ENCODE measurements around the gene KLHL12. TPM values are rescaled to one million over a fixed set of nuclear protein-coding genes. Genes with fewer than 3 reads are reported as not detected.

The KLHL12 gene
- total RNA-seq, 1 experiment from 2014 or later, result 52.4 TPM

GRCh38 chr1:202966006-202966898 lies 39.2 kb upstream of the KLHL12 start:
- Histone ChIP-seq H2AFZ (ENCODE audit: low read length) (peak overlapping the region; percentile 98), H3K4me3 (ENCODE audit: low read length) (peak overlapping the region; percentile 100), H3K4me1 (ENCODE audit: low read length) (peaks cover 33% of the 10 kb centered on the region), H3K9ac (ENCODE audit: low read length) (peak overlapping the region; percentile 95), H3K4me2 (ENCODE audit: low read depth, low read length, poor library complexity, severe bottlenecking) (peak overlapping the region; percentile 77), H3K9me2 (replicated peaks; ENCODE audit: insufficient read depth, low read length) (no peaks in the 10 kb centered on the region), H3K79me2 (ENCODE audit: low read length) (peaks cover 13% of the 10 kb centered on the region), H3K27ac (ENCODE audit: low read length) (no peak overlapping the region), H3K9me3 (ENCODE audit: low read length) (no peaks in the 10 kb centered on the region), H4K20me1 (ENCODE audit: insufficient read depth, low read depth, low read length) (no peaks in the 10 kb centered on the region), H3K36me3 (ENCODE audit: insufficient read depth, low read length) (no peaks in the 10 kb centered on the region), H3K27me3 (ENCODE audit: low read length) (no peaks in the 10 kb centered on the region)
- no peak for DNase-seq

- no peak for DNase-seq
- H3K9ac ChIP-seq (ENCODE audit: low read length), result 0 out of 2 replicates have a peak overlapping the region, but pooled peaks have one; percentile 95
- no peak overlapping the region for H2AFZ ChIP-seq (ENCODE audit: low read length)
- H3K27ac ChIP-seq (ENCODE audit: low read length), result no peak overlapping the region
- H3K79me2 ChIP-seq (ENCODE audit: low read length), result peaks cover 13% of the 10 kb centered on the region
- no peak overlapping the region for H3K4me3 ChIP-seq (ENCODE audit: low read length)
- H3K9me2 ChIP-seq (replicated peaks; ENCODE audit: insufficient read depth, low read length), result no peaks in the 10 kb centered on the region
- H3K4me1 ChIP-seq (ENCODE audit: low read length), result peaks cover 33% of the 10 kb centered on the region
- H3K9me3 ChIP-seq (ENCODE audit: low read length), result no peaks in the 10 kb centered on the region
- H3K36me3 ChIP-seq (ENCODE audit: insufficient read depth, low read length), result no peaks in the 10 kb centered on the region
- H3K4me2 ChIP-seq (ENCODE audit: low read depth, low read length, poor library complexity, severe bottlenecking), result no peak overlapping the region
- no peaks in the 10 kb centered on the region for H4K20me1 ChIP-seq (ENCODE audit: insufficient read depth, low read depth, low read length)
- no peaks in the 10 kb centered on the region for H3K27me3 ChIP-seq (ENCODE audit: low read length)
Observed at GRCh38 chr1:202965422-202965821, 38.4 kb upstream of the KLHL12 start.

- no peak for DNase-seq
- Histone ChIP-seq H3K9me3 (ENCODE audit: low read length) (no peaks in the 10 kb centered on the region), H2AFZ (ENCODE audit: low read length) (no peak overlapping the region), H3K36me3 (ENCODE audit: insufficient read depth, low read length) (no peaks in the 10 kb centered on the region), H4K20me1 (ENCODE audit: insufficient read depth, low read depth, low read length) (no peaks in the 10 kb centered on the region), H3K4me3 (ENCODE audit: low read length) (no peak overlapping the region), H3K27ac (ENCODE audit: low read length) (no peak overlapping the region), H3K27me3 (ENCODE audit: low read length) (no peaks in the 10 kb centered on the region), H3K4me1 (ENCODE audit: low read length) (peaks cover 33% of the 10 kb centered on the region), H3K9me2 (replicated peaks; ENCODE audit: insufficient read depth, low read length) (no peaks in the 10 kb centered on the region), H3K4me2 (ENCODE audit: low read depth, low read length, poor library complexity, severe bottlenecking) (no peak overlapping the region), H3K9ac (ENCODE audit: low read length) (no peak overlapping the region), H3K79me2 (ENCODE audit: low read length) (peaks cover 13% of the 10 kb centered on the region)
Observed at GRCh38 chr1:202964791-202965410, 37.9 kb upstream of the KLHL12 start.

DNA sequence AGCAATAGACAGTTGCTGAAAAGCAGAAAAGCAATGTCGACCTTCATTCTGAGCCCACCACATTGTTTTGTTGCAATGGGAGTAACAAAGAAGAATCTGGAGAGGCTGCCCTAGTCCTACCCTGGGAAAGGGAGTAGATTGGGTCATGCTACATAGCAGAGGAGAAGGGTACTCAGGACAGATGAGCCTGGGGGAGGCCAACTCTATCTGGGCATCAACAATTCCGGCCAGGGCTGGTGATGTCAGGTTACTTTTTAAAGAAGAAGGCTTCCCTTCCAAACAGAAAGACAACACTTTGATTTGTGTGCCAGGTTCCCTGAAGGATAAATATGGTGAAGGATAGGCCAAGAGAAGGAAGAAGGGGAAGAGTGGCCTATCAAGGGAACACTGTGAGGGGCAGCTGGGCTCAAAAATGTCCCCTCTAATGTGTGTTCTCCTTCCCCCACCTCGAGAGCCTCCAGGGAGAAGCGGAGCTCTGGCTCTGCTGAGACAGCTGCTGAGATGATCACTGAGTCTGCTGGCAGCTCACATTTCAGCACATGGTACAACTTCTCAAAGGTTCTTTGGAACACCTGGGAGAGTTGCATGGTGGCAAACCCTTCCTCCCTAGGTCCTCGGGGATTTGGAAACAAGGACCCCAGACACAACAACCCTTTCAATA lies 34.3 kb upstream of the KLHL12 start:
- Histone ChIP-seq H3K27ac (ENCODE audit: low read length) (no peak overlapping the region), H3K4me2 (ENCODE audit: low read depth, low read length, poor library complexity, severe bottlenecking) (no peak overlapping the region), H2AFZ (ENCODE audit: low read length) (no peak overlapping the region), H3K9ac (ENCODE audit: low read length) (no peak overlapping the region), H3K27me3 (ENCODE audit: low read length) (no peaks in the 10 kb centered on the region), H3K4me1 (ENCODE audit: low read length) (peaks cover 35% of the 10 kb centered on the region), H3K4me3 (ENCODE audit: low read length) (no peak overlapping the region), H3K36me3 (ENCODE audit: insufficient read depth, low read length) (no peaks in the 10 kb centered on the region), H3K9me2 (replicated peaks; ENCODE audit: insufficient read depth, low read length) (no peaks in the 10 kb centered on the region), H3K9me3 (ENCODE audit: low read length) (no peaks in the 10 kb centered on the region), H4K20me1 (ENCODE audit: insufficient read depth, low read depth, low read length) (peaks cover 15% of the 10 kb centered on the region; the same call in 1 of the 2 replicates), H3K79me2 (ENCODE audit: low read length) (peaks cover 23% of the 10 kb centered on the region)
- DNase-seq, result no peak

- H3K9me3 ChIP-seq (ENCODE audit: low read length), result no peaks in the 10 kb centered on the region
- peak overlapping the region; percentile 90; the same call in 1 of the 2 replicates for H3K4me3 ChIP-seq (ENCODE audit: low read length)
- H4K20me1 ChIP-seq (ENCODE audit: insufficient read depth, low read depth, low read length), result peaks cover 15% of the 10 kb centered on the region; the same call in 1 of the 2 replicates
- peak; percentile 45 for DNase-seq
- H3K36me3 ChIP-seq (ENCODE audit: insufficient read depth, low read length), result no peaks in the 10 kb centered on the region
- H3K9me2 ChIP-seq (replicated peaks; ENCODE audit: insufficient read depth, low read length), result no peaks in the 10 kb centered on the region
- no peak overlapping the region for H3K9ac ChIP-seq (ENCODE audit: low read length)
- H3K4me1 ChIP-seq (ENCODE audit: low read length), result peaks cover 29% of the 10 kb centered on the region
- H3K27me3 ChIP-seq (ENCODE audit: low read length), result no peaks in the 10 kb centered on the region
- H3K79me2 ChIP-seq (ENCODE audit: low read length), result peaks cover 38% of the 10 kb centered on the region
- no peak overlapping the region for H2AFZ ChIP-seq (ENCODE audit: low read length)
- peak overlapping the region; percentile 82 for H3K4me2 ChIP-seq (ENCODE audit: low read depth, low read length, poor library complexity, severe bottlenecking)
- H3K27ac ChIP-seq (ENCODE audit: low read length), result no peak overlapping the region
Observed at GRCh38 chr1:202959276-202959620, 32.2 kb upstream of the KLHL12 start.

DNA sequence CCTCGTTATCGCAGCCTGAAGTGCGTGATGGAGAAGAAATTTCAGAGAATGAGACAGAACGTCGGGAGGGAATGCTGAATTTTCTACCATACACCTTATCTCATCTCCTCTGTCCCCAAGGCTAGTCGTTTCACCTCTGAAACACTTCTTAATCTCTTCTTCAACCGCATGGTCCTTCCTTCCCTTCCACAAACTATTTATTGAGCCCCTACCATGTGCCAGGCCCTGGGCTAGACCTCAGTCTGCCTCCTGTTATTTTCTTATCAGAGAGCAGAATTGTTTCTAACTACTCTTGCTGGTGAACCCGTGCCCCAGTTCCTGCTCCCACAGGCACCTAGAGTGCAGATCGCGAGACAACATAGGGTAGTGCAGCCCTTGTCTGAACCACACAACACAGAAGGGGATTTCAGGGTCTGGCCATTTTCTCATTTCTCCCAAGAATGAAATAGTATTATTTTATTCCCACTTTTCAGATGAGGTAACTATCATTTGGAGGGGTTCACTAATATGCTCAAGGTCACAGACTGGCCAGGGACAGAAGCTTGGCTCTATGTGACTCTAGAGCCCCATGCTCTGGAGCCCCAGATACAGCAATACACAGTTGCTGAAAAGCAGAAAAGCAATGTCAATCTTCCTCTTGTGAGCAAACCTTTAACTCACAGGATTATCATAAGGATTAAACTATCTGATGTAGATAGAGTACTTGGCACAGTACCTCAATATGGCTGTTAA lies 31.7 kb upstream of the KLHL12 start:
- Histone ChIP-seq H3K36me3 (ENCODE audit: insufficient read depth, low read length) (no peaks in the 10 kb centered on the region), H2AFZ (ENCODE audit: low read length) (peak overlapping the region; percentile 83), H3K27me3 (ENCODE audit: low read length) (no peaks in the 10 kb centered on the region), H3K79me2 (ENCODE audit: low read length) (peaks cover 43% of the 10 kb centered on the region), H3K9me2 (replicated peaks; ENCODE audit: insufficient read depth, low read length) (no peaks in the 10 kb centered on the region), H3K27ac (ENCODE audit: low read length) (no peak overlapping the region), H3K4me1 (ENCODE audit: low read length) (peaks cover 29% of the 10 kb centered on the region), H3K4me3 (ENCODE audit: low read length) (peak overlapping the region; percentile 90), H3K9ac (ENCODE audit: low read length) (peak overlapping the region; percentile 73), H3K9me3 (ENCODE audit: low read length) (no peaks in the 10 kb centered on the region), H3K4me2 (ENCODE audit: low read depth, low read length, poor library complexity, severe bottlenecking) (peak overlapping the region; percentile 82), H4K20me1 (ENCODE audit: insufficient read depth, low read depth, low read length) (peaks cover 15% of the 10 kb centered on the region; the same call in 1 of the 2 replicates)
- peak; percentile 60 for DNase-seq

GRCh38 chr1:202957733-202958543 lies 30.9 kb upstream of the KLHL12 start, which contains the start of gene ADIPOR1:
ADIPOR1 (minus strand) TSS chr1:202958312; CDS start chr1:202951070, 7,242 bp downstream.
- DNase-seq, result peak; percentile 96
- no peaks in the 10 kb centered on the region for H3K9me3 ChIP-seq (ENCODE audit: low read length)

More at GRCh38 chr1:202957733-202958543, 30.9 kb upstream of the KLHL12 start, which contains the start of gene ADIPOR1:
- H3K27me3 ChIP-seq (ENCODE audit: low read length), result no peaks in the 10 kb centered on the region
- H3K36me3 ChIP-seq (ENCODE audit: insufficient read depth, low read length), result no peaks in the 10 kb centered on the region
- peaks cover 51% of the 10 kb centered on the region for H3K79me2 ChIP-seq (ENCODE audit: low read length)
- H3K4me2 ChIP-seq (ENCODE audit: low read depth, low read length, poor library complexity, severe bottlenecking), result peak within 1 kb of the TSS; percentile 82
- peaks cover 29% of the 10 kb centered on the region for H3K4me1 ChIP-seq (ENCODE audit: low read length)
- peak within 1 kb of the TSS; percentile 96 for H3K9ac ChIP-seq (ENCODE audit: low read length)
- H3K27ac ChIP-seq (ENCODE audit: low read length), result no peak within 1 kb of the TSS
- H2AFZ ChIP-seq (ENCODE audit: low read length), result peak within 1 kb of the TSS; percentile 83
- peak within 1 kb of the TSS; percentile 90 for H3K4me3 ChIP-seq (ENCODE audit: low read length)
- no peaks in the 10 kb centered on the region for H3K9me2 ChIP-seq (replicated peaks; ENCODE audit: insufficient read depth, low read length)
- peaks cover 15% of the 10 kb centered on the region; the same call in 1 of the 2 replicates for H4K20me1 ChIP-seq (ENCODE audit: insufficient read depth, low read depth, low read length)
